Measurements from ENCODE around the gene F3.
"Not testable (repeated sequence)": the region's sequence is repeated elsewhere in the genome, so short reads cannot be mapped to it uniquely, and the experiment has no call there.

F3 gene

GRCh38 chr1:94541246-94542087 is at the start of gene F3:
TSS of gene F3 (minus strand) at chr1:94541759. CDS start at chr1:94541636, 123 bp downstream.
- DNase-seq (ENCODE audit: low read depth in 2 of 2, low spot score in 1 of 2): peak; percentile 35 to 67

GRCh38 chr1:94590203-94591137 is 48.9 kb upstream of the F3 start:
- no peak for DNase-seq (ENCODE audit: low read depth in 2 of 2, low spot score in 1 of 2)

DNA sequence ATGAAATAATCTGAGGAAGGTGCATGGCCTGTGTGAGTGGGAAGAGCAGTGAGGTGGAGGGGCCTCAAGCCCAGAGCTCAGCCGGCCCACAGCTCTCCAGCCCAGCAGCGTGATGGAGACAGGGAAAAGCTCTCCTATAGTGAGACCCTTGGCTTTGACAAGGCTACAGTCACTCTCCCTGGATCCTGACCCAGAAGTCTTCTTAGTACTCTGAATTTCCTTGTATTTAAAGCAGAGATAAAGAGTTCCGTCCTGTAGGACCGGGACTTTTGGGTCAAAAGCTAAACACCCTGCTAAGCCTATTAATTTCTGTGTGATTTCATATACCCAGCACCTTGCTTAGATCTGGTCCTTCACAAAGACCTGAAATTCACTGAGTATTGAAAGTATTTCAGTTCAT is 48.2 kb upstream of the F3 start:
- no peak for DNase-seq (ENCODE audit: low read depth in 2 of 2, low spot score in 1 of 2)

GRCh38 chr1:94582565-94582964 is 41.0 kb upstream of the F3 start:
- DNase-seq (ENCODE audit: low read depth in 2 of 2, low spot score in 1 of 2): no peak

GRCh38 chr1:94580367-94581115 is 39.0 kb upstream of the F3 start:
- no peak for DNase-seq (ENCODE audit: low read depth in 2 of 2, low spot score in 1 of 2)

DNA sequence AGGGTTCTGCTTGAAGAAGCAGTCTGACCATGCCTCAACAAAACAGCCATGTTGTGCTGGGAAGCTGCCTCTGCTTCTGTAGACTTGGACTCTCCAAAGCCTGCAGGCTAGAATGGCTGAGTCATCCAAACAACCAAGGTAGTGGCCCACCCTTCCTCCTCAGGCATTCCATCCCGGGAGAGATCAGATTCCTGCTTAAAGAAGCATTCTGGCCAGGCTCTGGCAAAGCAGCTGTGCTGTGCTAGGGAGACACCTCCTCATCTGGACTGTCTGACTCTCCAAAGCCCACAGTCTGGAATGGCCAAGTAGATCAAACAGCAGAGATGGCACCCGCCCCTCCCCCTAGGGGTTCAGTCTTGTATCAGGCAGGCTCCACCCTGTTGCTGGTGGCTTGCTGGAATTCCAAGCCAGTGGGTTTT is 38.3 kb upstream of the F3 start:
- no peak for DNase-seq (ENCODE audit: low read depth in 2 of 2, low spot score in 1 of 2)

GRCh38 chr1:94578856-94579255 is 37.3 kb upstream of the F3 start:
- no peak for DNase-seq (ENCODE audit: low read depth in 2 of 2, low spot score in 1 of 2)

GRCh38 chr1:94573917-94574316 is 32.4 kb upstream of the F3 start:
- DNase-seq (ENCODE audit: low read depth in 2 of 2, low spot score in 1 of 2): not testable (repeated sequence)

- no peak for DNase-seq (ENCODE audit: low read depth in 2 of 2, low spot score in 1 of 2)
These were observed 31.2 kb upstream of the F3 start for GRCh38 chr1:94572780-94573179.

DNA sequence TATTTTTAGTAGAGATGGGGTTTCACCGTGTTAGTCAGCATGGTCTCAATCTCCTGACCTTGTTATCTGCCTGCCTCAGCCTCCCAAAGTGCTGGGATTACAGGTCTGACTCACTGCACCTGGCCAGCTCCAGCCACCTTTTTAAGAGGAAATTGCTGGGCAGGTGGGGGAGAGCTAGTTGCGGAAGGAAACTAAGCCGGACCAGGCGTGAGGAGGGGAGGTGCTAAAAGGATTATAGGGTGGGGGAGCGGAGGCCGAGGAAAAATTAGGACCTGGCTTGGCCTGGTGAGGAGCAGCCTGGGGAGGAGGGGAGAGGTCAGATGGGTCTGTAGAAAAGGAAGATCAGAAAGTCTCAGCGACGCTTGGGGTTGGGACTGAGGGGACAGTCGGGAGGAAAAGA is 29.4 kb upstream of the F3 start:
- not testable (repeated sequence) for DNase-seq (ENCODE audit: low read depth in 2 of 2, low spot score in 1 of 2)

DNA sequence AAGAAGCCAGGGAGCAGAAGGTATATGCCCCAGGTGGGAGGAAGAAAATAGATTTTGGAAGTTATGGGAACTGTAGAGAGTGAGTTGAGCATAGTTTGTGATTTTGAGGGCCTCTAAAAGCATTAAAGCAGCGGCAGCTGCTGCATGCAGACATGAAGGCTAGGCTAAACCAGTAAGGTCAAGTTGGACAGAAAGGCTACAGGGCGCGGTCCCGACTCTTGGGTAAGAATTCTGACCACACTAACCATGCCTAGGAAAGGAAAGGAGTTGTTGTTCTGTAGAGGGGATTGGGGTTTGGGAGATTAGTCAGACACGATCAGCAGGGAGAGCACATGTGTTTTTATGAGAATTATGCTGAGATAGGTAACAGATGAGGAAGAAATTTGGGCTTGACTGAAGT is 27.2 kb upstream of the F3 start:
- not testable (repeated sequence) for DNase-seq (ENCODE audit: low read depth in 2 of 2, low spot score in 1 of 2)

- DNase-seq (ENCODE audit: low read depth in 2 of 2, low spot score in 1 of 2): not testable (repeated sequence)
These were observed 26.5 kb upstream of the F3 start for GRCh38 chr1:94567975-94568607.

DNA sequence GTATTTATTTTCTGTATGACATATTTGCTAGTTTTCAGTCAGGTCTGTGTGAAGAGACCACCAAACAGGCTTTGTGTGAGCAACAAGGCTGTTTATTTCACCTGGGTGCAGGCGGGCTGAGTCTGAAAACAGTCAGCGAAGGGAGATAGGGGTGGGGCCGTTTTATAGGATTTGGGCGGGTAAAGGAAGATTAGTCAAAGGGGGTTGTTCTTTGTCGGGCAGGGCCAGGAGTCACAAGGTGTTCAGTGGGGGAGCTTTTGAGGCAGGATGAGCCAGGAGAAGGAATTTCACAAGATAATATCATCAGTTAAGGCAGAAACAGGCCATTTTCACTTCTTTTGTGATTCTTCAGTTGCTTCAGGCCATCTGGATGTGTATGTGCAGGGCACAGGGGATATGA is 24.9 kb upstream of the F3 start:
- not testable (repeated sequence) for DNase-seq (ENCODE audit: low read depth in 2 of 2, low spot score in 1 of 2)

DNA sequence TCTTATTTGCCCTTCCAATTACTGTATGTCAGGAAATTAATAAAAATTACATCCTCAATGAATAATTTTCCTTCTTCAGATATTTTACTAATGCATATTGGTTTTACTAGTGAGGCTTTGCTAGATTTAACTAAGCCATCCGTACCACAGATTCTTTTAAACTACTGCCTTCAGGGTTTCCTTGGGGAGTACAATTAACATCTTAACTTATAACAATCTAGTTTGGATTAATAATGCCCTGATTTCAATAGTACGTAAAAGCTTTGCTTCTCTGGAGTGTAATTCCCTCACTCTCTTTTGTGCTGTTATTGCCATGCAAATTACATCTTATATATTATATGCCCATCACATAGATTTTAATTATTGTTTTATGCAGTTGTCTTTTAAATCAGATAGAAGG is 24.3 kb upstream of the F3 start:
- no peak for DNase-seq (ENCODE audit: low read depth in 2 of 2, low spot score in 1 of 2)

DNA sequence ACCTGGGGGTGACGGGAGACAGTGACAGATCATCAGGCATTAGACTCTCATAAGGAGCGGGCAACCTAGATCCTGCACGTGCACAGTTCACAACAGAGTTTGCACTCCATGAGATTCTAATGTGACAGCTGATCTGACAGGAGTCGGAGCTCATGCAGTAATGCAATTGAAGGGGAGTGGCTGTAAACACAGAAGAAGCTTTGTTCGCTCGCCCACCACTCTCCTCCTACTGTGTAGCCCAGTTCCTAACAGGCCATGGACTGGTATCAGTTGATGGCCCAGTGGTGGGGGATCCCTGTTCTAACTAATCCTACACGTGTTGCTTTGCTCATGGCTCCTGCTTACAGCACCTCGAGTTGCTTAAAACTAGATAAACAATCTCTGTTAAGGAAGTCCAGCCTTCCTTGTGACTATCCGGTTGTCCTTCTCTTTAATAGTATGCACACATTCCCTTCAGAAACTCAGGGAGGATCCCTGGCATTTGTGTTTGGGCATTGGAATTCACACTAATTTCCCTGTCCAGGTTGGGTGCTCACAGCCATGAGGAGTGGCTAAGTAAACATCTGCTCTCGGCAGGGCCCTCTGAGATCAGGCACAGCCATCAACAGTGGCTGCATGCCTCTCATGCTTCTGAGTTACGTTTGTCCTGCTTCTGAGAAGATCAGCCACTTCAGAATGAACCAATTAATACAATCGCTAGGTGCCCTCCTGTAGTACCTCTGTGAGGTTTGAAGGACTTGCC is 21.1 kb upstream of the F3 start:
- no peak for DNase-seq (ENCODE audit: low read depth in 2 of 2, low spot score in 1 of 2)

GRCh38 chr1:94560333-94560732 is 18.8 kb upstream of the F3 start:
- DNase-seq (ENCODE audit: low read depth in 2 of 2, low spot score in 1 of 2): no peak

DNA sequence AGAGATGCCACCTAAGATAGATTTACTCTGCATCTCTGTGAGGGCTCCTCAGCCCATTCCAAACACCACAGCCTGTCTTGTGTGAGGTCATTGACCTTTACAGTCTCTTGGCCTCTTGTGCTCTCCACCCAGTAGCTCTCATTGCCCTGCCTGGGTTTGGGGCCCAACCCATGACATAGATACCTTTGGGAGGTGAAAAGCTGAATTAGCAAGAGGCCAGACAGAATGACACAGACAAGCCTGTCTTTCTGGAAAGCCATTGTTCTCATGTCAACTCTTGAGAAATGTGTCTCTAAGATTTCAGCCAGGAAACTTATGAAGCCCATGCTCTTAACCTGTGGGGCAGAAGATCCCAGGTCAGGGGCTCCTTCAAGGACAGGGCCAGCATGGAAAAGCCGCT is 18.4 kb upstream of the F3 start:
- DNase-seq (ENCODE audit: low read depth in 2 of 2, low spot score in 1 of 2): no peak

GRCh38 chr1:94555091-94555490 is 13.5 kb upstream of the F3 start:
- no peak for DNase-seq (ENCODE audit: low read depth in 2 of 2, low spot score in 1 of 2)

- DNase-seq (ENCODE audit: low read depth in 2 of 2, low spot score in 1 of 2): no peak
These were observed 13.0 kb upstream of the F3 start for GRCh38 chr1:94554580-94554979.

DNA sequence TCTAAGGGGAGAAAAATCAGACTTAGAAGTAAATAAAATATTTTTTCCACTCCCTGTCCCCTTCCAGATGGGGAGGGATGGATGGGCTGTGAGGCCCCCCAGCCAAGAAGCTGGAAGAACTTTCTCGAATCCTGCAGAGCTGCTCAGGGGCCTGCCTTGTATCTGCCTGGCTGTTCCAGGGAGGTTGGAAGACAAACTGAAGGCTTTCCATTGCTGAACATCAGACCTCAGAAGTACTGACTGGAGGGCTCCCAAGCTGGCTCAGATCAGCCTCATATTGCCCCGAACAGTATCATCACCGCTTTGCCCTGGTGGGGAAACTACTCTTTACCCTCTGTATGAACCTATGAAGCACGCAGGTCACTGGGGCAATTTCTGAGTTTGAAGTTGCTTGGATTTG is 12.4 kb upstream of the F3 start:
- no peak for DNase-seq (ENCODE audit: low read depth in 2 of 2, low spot score in 1 of 2)

Data from stimulated activated CD8-positive, alpha-beta memory T cell treated with anti-CD3 and anti-CD28 coated beads, Interleukin-4, amount 100 ng/mL, for 4 hours (primary cell).